HepG2 (cell line): ENCODE data around the gene CEP19. TPM values are rescaled to one million over a fixed set of nuclear protein-coding genes. Genes with fewer than 3 reads are reported as not detected.

Source experiments
- GATAD1 ChIP-seq: IDR thresholded peaks from 2 replicates; pipeline ENCODE4 v1.6.1; 2016; ENCODE audit warnings: missing genetic modification reagents, missing compliant biosample characterization
- HNF4A ChIP-seq: sonication (generic); formaldehyde crosslinking; IDR thresholded peaks from 2 replicates; pipeline ENCODE4 v1.4.0; 2020; ENCODE audit warnings: missing genetic modification reagents
- HNRNPUL1 ChIP-seq: fragments of 200-400 bp; formaldehyde crosslinking; IDR thresholded peaks from 2 replicates; pipeline ENCODE4 v1.6.1; 2017; ENCODE audit warnings: low read depth, mild to moderate bottlenecking, low read length, moderate library complexity
- HOXA3 ChIP-seq: sonication (generic); formaldehyde crosslinking; IDR thresholded peaks from 2 replicates; pipeline ENCODE4 v1.5.0; 2020; ENCODE audit warnings: missing genetic modification reagents
- MAFG ChIP-seq: sonication (generic); formaldehyde crosslinking; IDR thresholded peaks from 2 replicates; pipeline ENCODE4 v1.5.1; 2020; ENCODE audit warnings: mild to moderate bottlenecking, missing genetic modification reagents
- NFATC3 ChIP-seq: sonication (generic); formaldehyde crosslinking; IDR thresholded peaks from 2 replicates; pipeline ENCODE4 v1.5.1; 2020; ENCODE audit warnings: mild to moderate bottlenecking, missing genetic modification reagents
- ZNF101 ChIP-seq: sonication (generic); formaldehyde crosslinking; IDR thresholded peaks from 2 replicates; pipeline ENCODE4 v1.4.0; 2020; ENCODE audit warnings: mild to moderate bottlenecking, low read depth, missing genetic modification reagents, borderline replicate concordance
- ZNF616 ChIP-seq: sonication (generic); formaldehyde crosslinking; IDR thresholded peaks from 2 replicates; pipeline ENCODE4 v1.5.0; 2020; ENCODE audit warnings: low read depth, mild to moderate bottlenecking, missing genetic modification reagents
- polyA plus RNA-seq, 8 experiments: library from polyadenylated mRNA; depleted of rRNA in 3 of 8; stranded (reverse) in 7 of 8; unstranded in 1 of 8; fragments of >200 nt; fragmentation: Illumina TruSeq in 4 of 8; extraction: Trizol in 4 of 8; gene quantifications; 2 replicates each; pipeline versions ENCODE4 v1.2.1 to v1.2.3, GENCODE V29; 2011 to 2016; ENCODE audit warnings: low read depth in 4 of 8, missing spikeins in 1 of 8, mixed read lengths in 1 of 8; ENCODE audit not compliant: insufficient read depth in 1 of 8
- total RNA-seq, 5 experiments: library from RNA; depleted of rRNA; stranded (reverse); fragments of >200 nt; fragmentation: Illumina TruSeq; extraction: Trizol; gene quantifications; 2 replicates each; pipeline ENCODE4 v1.2.3, GENCODE V29; 2016; ENCODE audit warnings: low read depth in 1 of 5
- TF ChIP-seq, protein P1 (sequence below): sonication (generic); formaldehyde crosslinking; IDR thresholded peaks from 2 replicates; pipeline ENCODE4 v1.4.0; 2020; ENCODE audit warnings: missing genetic modification reagents, borderline replicate concordance
- TF ChIP-seq, protein P2 (sequence below): IDR thresholded peaks from 2 replicates; pipeline ENCODE4 v1.6.1; 2016; ENCODE audit warnings: low read depth, control low read depth
- TF ChIP-seq, protein P3 (sequence below): sonication (generic); formaldehyde crosslinking; IDR thresholded peaks from 2 replicates; pipeline ENCODE4 v1.4.0; 2020; ENCODE audit warnings: missing genetic modification reagents
- TF ChIP-seq, protein P4 (sequence below): sonication (generic); formaldehyde crosslinking; IDR thresholded peaks from 2 replicates; pipeline ENCODE4 v1.4.0; 2020; ENCODE audit warnings: missing genetic modification reagents, borderline replicate concordance
- TF ChIP-seq, protein P5 (sequence below): fragments of 450-650 bp; IDR thresholded peaks from 2 replicates; pipeline ENCODE4 v1.6.1; 2016
- TF ChIP-seq, protein P6 (sequence below): sonication (generic); formaldehyde crosslinking; IDR thresholded peaks from 2 replicates; pipeline ENCODE4 v1.5.0; 2020; ENCODE audit warnings: missing genetic modification reagents, mild to moderate bottlenecking, borderline replicate concordance

CEP19 gene
- total and polyA plus RNA-seq, 2 of the 13 experiments (the other 11 are each of a cell fraction or from before 2014, with no cell fraction given) = 0.48 to 1.2 TPM

DNA sequence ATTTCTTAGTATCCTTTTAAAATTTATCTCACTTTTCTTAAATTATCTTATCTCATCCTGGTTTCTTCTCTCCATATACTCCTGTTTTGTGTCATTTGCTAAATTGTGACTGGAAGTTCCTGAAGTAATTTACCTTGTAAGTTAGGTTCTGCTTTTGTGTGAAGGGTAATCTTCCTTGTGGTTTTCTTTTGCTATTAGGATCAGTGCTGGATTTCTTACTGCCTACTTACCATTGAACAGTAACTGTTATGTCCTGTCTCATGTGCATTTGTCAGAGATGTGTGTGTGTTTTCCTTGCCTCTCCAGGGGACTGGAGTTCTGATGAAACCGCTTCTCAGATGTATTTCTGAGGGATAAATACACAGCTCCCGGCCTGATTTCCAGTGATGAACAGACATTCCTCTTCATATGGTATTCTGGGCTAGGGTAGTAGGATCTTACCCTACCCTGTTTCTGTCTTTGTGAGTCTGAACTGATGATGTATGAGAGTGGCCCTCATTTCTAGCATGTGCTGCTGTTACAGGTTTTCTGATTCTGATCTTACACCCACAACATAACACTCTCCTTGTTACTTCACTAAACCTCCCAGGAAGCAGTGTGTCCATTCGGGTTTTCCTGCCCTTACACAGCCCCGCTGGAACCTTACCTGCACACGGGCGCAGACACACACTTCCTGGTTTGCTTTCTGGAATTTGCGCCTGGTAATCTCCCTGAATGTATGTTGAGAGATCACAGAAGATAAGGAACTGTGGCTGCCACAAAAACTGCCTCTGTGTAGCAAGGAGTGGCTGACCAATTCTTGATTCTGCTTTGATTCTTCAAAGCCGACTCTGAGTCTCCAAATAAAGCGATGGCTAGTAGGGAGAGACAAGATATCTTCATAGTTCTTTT, 42.3 kb upstream of the CEP19 start (continued):
- TF ChIP-seq MAFG (CRISPR knock-in tag) = no peak
- no peak for TF ChIP-seq NFATC3 (CRISPR knock-in tag)
- TF ChIP-seq, protein P1, sequence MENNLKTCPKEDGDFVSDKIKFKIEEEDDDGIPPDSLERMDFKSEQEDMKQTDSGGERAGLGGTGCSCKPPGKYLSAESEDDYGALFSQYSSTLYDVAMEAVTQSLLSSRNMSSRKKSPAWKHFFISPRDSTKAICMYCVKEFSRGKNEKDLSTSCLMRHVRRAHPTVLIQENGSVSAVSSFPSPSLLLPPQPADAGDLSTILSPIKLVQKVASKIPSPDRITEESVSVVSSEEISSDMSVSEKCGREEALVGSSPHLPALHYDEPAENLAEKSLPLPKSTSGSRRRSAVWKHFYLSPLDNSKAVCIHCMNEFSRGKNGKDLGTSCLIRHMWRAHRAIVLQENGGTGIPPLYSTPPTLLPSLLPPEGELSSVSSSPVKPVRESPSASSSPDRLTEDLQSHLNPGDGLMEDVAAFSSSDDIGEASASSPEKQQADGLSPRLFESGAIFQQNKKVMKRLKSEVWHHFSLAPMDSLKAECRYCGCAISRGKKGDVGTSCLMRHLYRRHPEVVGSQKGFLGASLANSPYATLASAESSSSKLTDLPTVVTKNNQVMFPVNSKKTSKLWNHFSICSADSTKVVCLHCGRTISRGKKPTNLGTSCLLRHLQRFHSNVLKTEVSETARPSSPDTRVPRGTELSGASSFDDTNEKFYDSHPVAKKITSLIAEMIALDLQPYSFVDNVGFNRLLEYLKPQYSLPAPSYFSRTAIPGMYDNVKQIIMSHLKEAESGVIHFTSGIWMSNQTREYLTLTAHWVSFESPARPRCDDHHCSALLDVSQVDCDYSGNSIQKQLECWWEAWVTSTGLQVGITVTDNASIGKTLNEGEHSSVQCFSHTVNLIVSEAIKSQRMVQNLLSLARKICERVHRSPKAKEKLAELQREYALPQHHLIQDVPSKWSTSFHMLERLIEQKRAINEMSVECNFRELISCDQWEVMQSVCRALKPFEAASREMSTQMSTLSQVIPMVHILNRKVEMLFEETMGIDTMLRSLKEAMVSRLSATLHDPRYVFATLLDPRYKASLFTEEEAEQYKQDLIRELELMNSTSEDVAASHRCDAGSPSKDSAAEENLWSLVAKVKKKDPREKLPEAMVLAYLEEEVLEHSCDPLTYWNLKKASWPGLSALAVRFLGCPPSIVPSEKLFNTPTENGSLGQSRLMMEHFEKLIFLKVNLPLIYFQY (CRISPR knock-in tag) = no peak
- TF ChIP-seq, protein P2, sequence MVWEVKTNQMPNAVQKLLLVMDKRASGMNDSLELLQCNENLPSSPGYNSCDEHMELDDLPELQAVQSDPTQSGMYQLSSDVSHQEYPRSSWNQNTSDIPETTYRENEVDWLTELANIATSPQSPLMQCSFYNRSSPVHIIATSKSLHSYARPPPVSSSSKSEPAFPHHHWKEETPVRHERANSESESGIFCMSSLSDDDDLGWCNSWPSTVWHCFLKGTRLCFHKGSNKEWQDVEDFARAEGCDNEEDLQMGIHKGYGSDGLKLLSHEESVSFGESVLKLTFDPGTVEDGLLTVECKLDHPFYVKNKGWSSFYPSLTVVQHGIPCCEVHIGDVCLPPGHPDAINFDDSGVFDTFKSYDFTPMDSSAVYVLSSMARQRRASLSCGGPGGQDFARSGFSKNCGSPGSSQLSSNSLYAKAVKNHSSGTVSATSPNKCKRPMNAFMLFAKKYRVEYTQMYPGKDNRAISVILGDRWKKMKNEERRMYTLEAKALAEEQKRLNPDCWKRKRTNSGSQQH (CRISPR knock-in tag) = no peak
- TF ChIP-seq ZNF616 (CRISPR knock-in tag) = no peak
- TF ChIP-seq, protein P3, sequence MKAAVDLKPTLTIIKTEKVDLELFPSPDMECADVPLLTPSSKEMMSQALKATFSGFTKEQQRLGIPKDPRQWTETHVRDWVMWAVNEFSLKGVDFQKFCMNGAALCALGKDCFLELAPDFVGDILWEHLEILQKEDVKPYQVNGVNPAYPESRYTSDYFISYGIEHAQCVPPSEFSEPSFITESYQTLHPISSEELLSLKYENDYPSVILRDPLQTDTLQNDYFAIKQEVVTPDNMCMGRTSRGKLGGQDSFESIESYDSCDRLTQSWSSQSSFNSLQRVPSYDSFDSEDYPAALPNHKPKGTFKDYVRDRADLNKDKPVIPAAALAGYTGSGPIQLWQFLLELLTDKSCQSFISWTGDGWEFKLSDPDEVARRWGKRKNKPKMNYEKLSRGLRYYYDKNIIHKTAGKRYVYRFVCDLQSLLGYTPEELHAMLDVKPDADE (CRISPR knock-in tag) = no peak
- TF ChIP-seq, protein P4, sequence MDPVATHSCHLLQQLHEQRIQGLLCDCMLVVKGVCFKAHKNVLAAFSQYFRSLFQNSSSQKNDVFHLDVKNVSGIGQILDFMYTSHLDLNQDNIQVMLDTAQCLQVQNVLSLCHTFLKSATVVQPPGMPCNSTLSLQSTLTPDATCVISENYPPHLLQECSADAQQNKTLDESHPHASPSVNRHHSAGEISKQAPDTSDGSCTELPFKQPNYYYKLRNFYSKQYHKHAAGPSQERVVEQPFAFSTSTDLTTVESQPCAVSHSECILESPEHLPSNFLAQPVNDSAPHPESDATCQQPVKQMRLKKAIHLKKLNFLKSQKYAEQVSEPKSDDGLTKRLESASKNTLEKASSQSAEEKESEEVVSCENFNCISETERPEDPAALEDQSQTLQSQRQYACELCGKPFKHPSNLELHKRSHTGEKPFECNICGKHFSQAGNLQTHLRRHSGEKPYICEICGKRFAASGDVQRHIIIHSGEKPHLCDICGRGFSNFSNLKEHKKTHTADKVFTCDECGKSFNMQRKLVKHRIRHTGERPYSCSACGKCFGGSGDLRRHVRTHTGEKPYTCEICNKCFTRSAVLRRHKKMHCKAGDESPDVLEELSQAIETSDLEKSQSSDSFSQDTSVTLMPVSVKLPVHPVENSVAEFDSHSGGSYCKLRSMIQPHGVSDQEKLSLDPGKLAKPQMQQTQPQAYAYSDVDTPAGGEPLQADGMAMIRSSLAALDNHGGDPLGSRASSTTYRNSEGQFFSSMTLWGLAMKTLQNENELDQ (CRISPR knock-in tag) = no peak
- TF ChIP-seq, protein P5, sequence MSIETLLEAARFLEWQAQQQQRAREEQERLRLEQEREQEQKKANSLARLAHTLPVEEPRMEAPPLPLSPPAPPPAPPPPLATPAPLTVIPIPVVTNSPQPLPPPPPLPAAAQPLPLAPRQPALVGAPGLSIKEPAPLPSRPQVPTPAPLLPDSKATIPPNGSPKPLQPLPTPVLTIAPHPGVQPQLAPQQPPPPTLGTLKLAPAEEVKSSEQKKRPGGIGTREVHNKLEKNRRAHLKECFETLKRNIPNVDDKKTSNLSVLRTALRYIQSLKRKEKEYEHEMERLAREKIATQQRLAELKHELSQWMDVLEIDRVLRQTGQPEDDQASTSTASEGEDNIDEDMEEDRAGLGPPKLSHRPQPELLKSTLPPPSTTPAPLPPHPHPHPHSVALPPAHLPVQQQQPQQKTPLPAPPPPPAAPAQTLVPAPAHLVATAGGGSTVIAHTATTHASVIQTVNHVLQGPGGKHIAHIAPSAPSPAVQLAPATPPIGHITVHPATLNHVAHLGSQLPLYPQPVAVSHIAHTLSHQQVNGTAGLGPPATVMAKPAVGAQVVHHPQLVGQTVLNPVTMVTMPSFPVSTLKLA = no peak
- no peak for TF ChIP-seq ZNF101 (CRISPR knock-in tag)
- no peak for TF ChIP-seq GATAD1 (CRISPR knock-in tag)
- 0 out of 2 replicates have a peak, but pooled peaks have one; percentile 58 for TF ChIP-seq HNF4A
- TF ChIP-seq HNRNPUL1 = no peak
- TF ChIP-seq, protein P6, sequence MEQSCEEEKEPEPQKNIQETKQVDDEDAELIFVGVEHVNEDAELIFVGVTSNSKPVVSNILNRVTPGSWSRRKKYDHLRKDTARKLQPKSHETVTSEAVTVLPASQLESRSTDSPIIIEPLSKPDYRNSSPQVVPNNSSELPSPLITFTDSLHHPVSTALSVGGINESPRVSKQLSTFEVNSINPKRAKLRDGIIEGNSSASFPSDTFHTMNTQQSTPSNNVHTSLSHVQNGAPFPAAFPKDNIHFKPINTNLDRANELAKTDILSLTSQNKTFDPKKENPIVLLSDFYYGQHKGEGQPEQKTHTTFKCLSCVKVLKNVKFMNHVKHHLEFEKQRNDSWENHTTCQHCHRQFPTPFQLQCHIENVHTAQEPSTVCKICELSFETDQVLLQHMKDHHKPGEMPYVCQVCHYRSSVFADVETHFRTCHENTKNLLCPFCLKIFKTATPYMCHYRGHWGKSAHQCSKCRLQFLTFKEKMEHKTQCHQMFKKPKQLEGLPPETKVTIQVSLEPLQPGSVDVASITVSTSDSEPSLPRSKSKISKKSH (CRISPR knock-in tag) = no peak
- peak; percentile 65 for TF ChIP-seq HOXA3 (CRISPR knock-in tag)
